ENCODE measurements around the gene BFSP1.

Gene BFSP1

DNA sequence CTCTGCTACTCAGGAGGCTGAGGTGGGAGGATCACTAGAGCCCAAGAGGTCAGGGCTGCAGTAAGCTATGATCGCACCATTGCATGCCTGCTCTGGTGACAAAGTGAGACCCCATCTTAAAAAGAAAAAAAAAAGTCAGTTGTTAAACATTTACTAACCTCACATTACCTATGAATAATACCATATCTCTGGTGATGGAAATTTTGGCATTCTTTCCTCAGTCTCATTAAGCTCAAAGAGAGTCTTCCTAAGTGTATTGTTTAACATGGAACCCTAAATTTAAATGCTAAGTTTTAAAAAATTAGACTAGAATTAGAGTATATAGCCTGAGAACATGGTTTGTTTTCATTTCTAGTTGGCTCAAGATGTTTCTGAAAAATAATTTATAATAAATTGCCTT lies 11.3 kb upstream of the BFSP1 start:
- DNase-seq = no peak
- Histone ChIP-seq H3K27me3 (no peaks in the 10 kb centered on the region), H3K4me1 (peaks cover 0 to 88% (median 45%) of the 10 kb centered on the region in 4 donors), H3K4me3 (no peak overlapping the region), H3K27ac (peak overlapping the region; percentile 72 to 73), H3K9me3 (no peaks in the 10 kb centered on the region), H3K36me3 (no peaks in the 10 kb centered on the region)
- TF ChIP-seq, protein P1, sequence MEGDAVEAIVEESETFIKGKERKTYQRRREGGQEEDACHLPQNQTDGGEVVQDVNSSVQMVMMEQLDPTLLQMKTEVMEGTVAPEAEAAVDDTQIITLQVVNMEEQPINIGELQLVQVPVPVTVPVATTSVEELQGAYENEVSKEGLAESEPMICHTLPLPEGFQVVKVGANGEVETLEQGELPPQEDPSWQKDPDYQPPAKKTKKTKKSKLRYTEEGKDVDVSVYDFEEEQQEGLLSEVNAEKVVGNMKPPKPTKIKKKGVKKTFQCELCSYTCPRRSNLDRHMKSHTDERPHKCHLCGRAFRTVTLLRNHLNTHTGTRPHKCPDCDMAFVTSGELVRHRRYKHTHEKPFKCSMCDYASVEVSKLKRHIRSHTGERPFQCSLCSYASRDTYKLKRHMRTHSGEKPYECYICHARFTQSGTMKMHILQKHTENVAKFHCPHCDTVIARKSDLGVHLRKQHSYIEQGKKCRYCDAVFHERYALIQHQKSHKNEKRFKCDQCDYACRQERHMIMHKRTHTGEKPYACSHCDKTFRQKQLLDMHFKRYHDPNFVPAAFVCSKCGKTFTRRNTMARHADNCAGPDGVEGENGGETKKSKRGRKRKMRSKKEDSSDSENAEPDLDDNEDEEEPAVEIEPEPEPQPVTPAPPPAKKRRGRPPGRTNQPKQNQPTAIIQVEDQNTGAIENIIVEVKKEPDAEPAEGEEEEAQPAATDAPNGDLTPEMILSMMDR (IDR thresholded peaks at IDR 0.05) = no peak
- intact Hi-C loops (cut with DNase I; ENCODE audit: low total_unique reads) = loop anchor here (2.0 kb wide), 1 partner anchor 26 kb away; no protein-coding TSS in a partner anchor

DNA sequence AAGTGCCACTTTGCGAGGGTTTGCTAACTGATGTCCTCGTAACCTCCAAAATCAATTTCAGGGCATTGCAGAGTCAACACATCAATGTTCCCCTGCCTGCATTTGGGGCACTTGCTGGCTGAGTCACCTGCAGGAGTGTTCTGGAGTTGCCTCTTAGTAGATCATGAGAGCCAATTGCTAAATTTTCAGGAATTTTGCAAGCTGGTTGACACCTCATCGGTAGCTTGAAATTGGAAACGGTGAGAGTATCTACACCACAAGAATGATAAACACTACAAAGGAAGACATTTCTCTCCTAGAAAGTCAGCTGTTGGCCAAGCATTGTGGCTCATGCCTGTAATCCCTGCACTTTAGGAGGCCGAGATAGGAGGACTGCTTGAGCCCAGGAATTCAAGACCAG lies 10.8 kb upstream of the BFSP1 start:
- peak in 1 of 2 donors; percentile 75 for DNase-seq
- Histone ChIP-seq H3K9me3 (no peaks in the 10 kb centered on the region), H3K27ac (peak overlapping the region; percentile 72 to 73), H3K4me1 (peaks cover 0 to 88% (median 47%) of the 10 kb centered on the region in 4 donors), H3K4me3 (no peak overlapping the region), H3K36me3 (no peaks in the 10 kb centered on the region), H3K27me3 (no peaks in the 10 kb centered on the region)
- intact Hi-C loops (cut with DNase I; ENCODE audit: low total_unique reads) = loop anchor here (2.0 kb wide), 1 partner anchor 27 kb away; no protein-coding TSS in a partner anchor
- TF ChIP-seq, protein P1 (IDR thresholded peaks at IDR 0.05) = peak in 1 of 2 experiments; percentile 15

GRCh38 chr20:17541596-17541995 lies 10.4 kb upstream of the BFSP1 start:
- Histone ChIP-seq H3K9me3 (no peaks in the 10 kb centered on the region), H3K36me3 (no peaks in the 10 kb centered on the region), H3K4me3 (no peak overlapping the region), H3K27ac (peak overlapping the region; percentile 72 to 73), H3K27me3 (no peaks in the 10 kb centered on the region), H3K4me1 (peaks cover 0 to 88% (median 49%) of the 10 kb centered on the region in 4 donors)
- DNase-seq = no peak
- intact Hi-C loops (cut with DNase I; ENCODE audit: low total_unique reads) = no loop called here
- TF ChIP-seq, protein P1 (IDR thresholded peaks at IDR 0.05) = no peak

GRCh38 chr20:17538517-17539170 lies 7.5 kb upstream of the BFSP1 start:
- Histone ChIP-seq H3K27me3 (no peaks in the 10 kb centered on the region), H3K36me3 (no peaks in the 10 kb centered on the region), H3K4me3 (no peak overlapping the region), H3K27ac (no peak overlapping the region), H3K4me1 (peaks cover 0 to 65% (median 37%) of the 10 kb centered on the region in 4 donors), H3K9me3 (no peaks in the 10 kb centered on the region)
- DNase-seq = no peak
- intact Hi-C loops (cut with DNase I; ENCODE audit: low total_unique reads) = no loop called here
- TF ChIP-seq, protein P1 (IDR thresholded peaks at IDR 0.05) = no peak

DNA sequence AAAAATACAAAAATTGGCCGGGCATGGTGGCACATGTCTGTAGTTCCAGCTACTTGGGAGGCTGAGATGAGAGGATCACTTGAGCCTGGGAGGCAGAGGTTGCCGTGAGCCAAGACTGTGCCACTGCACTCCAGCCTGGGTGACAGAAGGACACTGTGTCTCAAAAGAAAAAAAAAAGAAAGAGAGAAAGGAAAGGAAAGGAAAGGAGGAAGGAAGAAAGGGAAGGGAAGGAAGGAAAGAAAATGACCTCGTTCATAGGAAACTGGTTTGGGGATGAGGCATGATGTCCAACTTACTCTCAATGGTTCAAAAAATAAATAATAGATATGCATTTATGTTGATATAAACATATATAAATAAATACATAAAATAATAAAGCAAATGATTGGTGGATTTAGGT lies 6.8 kb upstream of the BFSP1 start:
- intact Hi-C loops (cut with DNase I; ENCODE audit: low total_unique reads) = loop anchor here (1.0 kb wide), 1 partner anchor 78 kb away; no protein-coding TSS in a partner anchor

More for the DNA sequence above, 6.8 kb upstream of the BFSP1 start:
- DNase-seq = no peak
- no peaks in the 10 kb centered on the region for H3K27me3 ChIP-seq
- H3K36me3 ChIP-seq = no peaks in the 10 kb centered on the region
- H3K9me3 ChIP-seq = no peaks in the 10 kb centered on the region
- no peak overlapping the region for H3K4me3 ChIP-seq
- H3K27ac ChIP-seq = peak overlapping the region in 1 of 2 donors; percentile 58
- peaks cover 0 to 60% (median 33%) of the 10 kb centered on the region in 4 donors for H3K4me1 ChIP-seq
- TF ChIP-seq, protein P1 (IDR thresholded peaks at IDR 0.05) = no peak
